Left ventricle myocardium superior (tissue), 1 donor: ENCODE data around the gene TRIM40. TPM values are rescaled to one million over a fixed set of nuclear protein-coding genes. Genes with fewer than 3 reads are reported as not detected.
"Not testable (repeated sequence)": the region's sequence is repeated elsewhere in the genome, so short reads cannot be mapped to it uniquely, and the experiment has no call there.

Source experiments
- ATAC-seq: fragments of 200-7000 bp; cut with Tn5 transposase; one replicate; pipeline ENCODE4 v1.9.1; 2020; ENCODE audit warnings: mild to moderate bottlenecking, moderate library complexity
- DNase-seq: peaks from one replicate; pipeline ENCODE4 v3.0.0-alpha.2; 2020
- intact Hi-C: fragments of 100-400 bp; cut with micrococcal nuclease; formaldehyde crosslinking; loops from one replicate; pipeline ENCODE4 v1.11.0; 2022
- total RNA-seq: library from RNA; stranded (reverse); fragmentation: NEBNext Ultra II Directional; extraction: Animal tissue kit (Norgen Biotek cat#: 25700); gene quantifications from one replicate; pipeline ENCODE4 v1.2.1, GENCODE V29; 2021
- donor health status: DM: no; HTN: yes; CAD: no; lungs with severe emphysema.

Gene TRIM40
- total RNA-seq, 1 donor from 2014 or later: not detected

DNA sequence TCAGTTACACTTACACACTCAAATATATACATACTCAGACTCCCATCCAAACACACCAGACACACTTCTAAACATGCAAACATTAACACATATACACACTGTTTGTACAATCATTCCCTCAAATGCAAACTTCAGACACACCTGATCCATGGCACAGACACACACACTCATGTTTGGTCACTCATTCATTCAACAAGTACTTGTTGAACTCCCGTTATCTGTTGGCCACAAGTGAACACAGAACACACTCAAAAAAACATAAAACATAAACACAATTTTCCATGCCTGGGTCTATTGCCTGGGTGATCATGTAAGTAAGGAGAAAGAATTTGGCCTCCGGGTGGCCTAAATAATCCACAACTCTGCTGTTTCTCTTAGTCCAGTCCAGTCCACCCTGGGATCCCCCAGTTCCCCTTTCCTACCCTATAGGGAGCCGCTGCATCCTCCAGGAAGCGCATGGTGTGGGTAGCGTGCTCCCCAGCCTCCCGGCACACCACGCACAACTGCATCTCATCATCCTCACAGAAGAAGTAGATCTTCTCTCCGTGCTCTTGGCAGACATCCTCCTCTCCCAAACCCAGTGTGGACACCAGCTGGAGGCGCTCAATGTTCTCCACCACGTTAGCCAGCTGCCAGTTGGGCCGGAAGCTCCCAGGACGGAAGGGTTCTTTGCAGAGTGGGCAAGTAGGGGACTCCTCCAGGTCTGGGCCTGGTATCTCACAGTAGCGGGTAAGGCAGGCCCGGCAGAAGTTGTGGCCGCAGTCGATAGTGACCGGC is 24.3 kb downstream of the TRIM40 start:
- intact Hi-C loops: no loop called here
- ATAC-seq (no peak), DNase-seq (no peak)

DNA sequence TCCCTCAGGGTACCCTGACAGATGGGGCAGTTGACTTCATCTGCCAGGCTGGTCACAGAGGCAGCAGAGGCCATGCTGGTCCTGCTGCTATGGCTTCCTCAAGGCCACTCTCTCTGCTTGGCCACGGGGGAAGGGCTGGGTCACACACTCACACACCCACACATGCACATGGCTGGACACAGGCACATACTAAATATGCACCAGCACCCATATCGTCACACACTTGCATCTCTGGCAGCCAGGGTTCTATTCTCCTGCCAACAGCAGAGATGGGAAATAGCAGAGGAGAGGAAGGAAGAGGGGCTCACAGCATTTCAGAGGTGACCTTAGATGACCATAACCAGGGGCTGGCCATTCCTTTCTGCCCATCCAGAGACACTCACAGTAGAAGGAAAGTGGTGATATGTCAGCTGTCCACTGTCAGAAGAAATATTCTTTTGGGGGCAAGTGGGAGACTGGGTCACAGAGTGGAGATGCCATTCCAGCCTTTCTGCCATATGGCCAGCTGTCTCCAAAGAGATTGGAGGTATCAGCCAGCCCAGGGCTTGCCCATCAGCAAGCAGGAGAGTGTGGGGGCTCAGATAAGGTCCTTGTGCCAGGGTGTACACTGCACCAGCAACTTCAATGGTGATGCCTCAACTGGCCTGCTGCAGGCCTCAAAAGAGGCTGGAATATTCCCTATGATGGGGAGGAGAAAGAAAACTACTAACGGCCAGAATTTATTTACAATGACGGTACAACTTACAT is 25.0 kb downstream of the TRIM40 start, which contains the start of gene TRIM10:
Gene TRIM10 (minus strand): TSS at position 427 of the 747 bp plus-strand sequence. CDS start 353 bp downstream, at position 74.
- intact Hi-C loops: no loop called here
- DNase-seq: no peak
- no peak for ATAC-seq

GRCh38 chr6:30162265-30163089 is 26.5 kb downstream of the TRIM40 start:
- ATAC-seq (no peak), DNase-seq (no peak)
- intact Hi-C loops: no loop called here

DNA sequence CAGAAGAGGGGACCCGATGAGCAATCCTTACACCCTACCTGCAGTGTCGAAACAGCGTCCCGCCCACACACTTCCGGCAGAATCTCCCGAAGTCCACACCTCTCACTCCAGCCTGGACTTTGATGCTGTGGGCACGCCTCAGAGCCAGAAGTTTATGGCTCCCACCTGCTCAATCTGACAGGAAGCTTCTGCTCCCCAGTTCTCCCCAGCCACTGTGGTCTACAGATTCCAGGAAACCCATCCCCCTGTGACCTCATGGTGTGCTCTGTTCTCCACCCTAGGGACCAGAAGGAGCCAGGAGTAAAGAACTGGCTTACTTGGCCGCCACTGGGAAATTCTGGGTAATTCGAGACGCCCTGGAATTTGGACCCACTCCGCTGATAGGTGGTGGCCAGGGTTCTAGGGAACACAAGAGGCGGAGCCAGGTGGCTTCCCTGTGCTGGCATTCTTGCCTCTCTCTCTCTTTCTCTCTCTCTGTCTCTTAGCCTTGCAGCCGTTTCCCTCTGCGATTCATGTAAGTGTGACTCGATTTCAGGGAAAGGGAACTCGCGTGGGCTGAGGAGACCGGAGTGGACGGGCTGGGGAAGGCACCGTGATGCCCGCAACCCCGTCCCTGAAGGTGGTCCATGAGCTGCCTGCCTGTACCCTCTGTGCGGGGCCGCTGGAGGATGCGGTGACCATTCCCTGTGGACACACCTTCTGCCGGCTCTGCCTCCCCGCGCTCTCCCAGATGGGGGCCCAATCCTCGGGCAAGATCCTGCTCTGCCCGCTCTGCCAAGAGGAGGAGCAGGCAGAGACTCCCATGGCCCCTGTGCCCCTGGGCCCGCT is 27.4 kb downstream of the TRIM40 start, which contains the start of gene TRIM15:
Gene TRIM15 (plus strand): TSS at position 457 of the 828 bp plus-strand sequence. CDS start 139 bp downstream, at position 596.
- intact Hi-C loops: no loop called here
- no peak for ATAC-seq
- DNase-seq: no peak

DNA sequence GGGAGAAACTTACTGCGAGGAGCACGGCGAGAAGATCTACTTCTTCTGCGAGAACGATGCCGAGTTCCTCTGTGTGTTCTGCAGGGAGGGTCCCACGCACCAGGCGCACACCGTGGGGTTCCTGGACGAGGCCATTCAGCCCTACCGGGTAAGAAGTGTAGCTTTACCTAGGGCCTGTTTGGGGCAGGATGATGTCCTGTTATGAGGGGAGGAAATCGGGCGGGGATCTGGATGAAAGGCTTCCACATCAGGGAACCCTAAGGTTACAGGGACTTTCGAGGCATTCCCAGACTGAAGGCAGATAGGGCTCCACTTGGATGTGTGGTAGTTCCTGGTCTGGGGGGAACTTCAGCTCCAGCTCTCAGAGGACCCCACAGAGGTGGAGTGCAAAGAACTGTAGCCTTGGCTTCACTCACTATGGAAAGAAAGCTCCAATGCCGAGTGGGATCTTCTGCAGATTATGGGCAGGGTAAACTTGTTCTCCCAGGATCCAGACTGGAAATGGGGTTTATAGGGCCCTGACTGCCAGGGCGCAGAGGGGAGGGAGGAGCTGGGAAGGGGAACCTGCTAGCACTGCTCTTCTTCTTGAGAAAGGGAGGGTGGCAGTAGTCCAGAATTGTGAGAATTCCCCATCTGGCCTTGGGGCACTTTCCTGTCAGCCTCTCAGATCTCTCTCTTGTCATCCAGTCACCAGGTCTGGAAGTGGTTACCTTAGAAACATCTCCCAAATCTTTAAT is 28.1 kb downstream of the TRIM40 start:
- intact Hi-C loops: no loop called here
- no peak for ATAC-seq
- DNase-seq: no peak

GRCh38 chr6:30164714-30165113 is 28.8 kb downstream of the TRIM40 start:
- DNase-seq (no peak), ATAC-seq (no peak)
- intact Hi-C loops: no loop called here

DNA sequence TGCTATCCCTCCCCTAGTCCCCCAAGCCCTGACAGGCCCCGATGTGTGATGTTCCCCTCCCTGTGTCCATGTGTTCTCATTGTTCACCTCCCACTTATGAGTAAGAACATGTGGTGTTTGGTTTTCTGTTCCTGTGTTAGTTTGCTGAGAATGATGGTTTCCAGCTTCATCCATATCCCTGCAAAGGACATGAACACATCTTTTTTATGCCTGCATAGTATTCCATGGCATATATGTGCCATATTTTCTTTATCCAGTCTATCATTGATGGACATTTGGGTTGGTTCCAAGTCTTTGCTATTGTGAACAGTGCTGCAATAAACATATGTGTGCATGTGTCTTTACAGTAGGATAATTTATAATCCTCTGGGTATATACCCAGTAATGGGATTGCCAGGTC is 29.3 kb downstream of the TRIM40 start:
- ATAC-seq, intact Hi-C loops, DNase-seq: not testable (repeated sequence)

DNA sequence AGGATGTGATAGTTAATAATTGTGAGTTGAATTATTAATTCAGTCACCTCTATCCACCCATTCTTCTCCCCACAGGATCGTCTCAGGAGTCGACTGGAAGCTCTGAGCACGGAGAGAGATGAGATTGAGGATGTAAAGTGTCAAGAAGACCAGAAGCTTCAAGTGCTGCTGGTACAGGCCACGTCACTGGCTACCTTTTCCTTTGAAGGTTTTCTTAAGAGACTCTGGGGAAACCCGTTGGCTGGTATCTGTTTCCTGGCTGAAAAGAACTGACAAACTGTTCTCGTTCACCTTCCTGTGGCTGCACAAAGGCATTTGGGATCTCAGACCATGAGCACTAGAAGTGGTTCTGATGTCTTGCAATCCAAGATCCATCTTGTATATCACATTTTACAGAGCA is 31.2 kb downstream of the TRIM40 start:
- intact Hi-C loops: no loop called here
- no peak for ATAC-seq
- no peak for DNase-seq

DNA sequence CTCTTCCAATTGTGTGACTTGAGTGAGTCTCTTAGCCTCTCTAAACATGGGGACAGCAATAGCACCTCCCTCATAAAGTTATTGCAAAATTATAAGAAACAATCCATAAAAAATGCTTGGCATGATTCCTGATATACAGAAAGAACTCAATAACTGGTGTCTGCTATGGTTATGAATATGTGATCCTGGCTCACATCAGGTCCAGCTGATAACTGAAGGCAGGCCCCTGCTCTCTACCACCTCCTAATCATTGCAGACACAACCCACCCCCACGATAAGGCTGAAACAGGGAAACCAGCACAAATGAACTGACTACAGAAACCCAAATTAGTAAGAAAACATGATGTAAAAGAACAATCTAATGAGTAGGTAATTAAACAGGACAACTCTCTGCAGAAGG is 32.8 kb downstream of the TRIM40 start:
- DNase-seq (no peak), ATAC-seq (no peak)
- intact Hi-C loops: no loop called here

DNA sequence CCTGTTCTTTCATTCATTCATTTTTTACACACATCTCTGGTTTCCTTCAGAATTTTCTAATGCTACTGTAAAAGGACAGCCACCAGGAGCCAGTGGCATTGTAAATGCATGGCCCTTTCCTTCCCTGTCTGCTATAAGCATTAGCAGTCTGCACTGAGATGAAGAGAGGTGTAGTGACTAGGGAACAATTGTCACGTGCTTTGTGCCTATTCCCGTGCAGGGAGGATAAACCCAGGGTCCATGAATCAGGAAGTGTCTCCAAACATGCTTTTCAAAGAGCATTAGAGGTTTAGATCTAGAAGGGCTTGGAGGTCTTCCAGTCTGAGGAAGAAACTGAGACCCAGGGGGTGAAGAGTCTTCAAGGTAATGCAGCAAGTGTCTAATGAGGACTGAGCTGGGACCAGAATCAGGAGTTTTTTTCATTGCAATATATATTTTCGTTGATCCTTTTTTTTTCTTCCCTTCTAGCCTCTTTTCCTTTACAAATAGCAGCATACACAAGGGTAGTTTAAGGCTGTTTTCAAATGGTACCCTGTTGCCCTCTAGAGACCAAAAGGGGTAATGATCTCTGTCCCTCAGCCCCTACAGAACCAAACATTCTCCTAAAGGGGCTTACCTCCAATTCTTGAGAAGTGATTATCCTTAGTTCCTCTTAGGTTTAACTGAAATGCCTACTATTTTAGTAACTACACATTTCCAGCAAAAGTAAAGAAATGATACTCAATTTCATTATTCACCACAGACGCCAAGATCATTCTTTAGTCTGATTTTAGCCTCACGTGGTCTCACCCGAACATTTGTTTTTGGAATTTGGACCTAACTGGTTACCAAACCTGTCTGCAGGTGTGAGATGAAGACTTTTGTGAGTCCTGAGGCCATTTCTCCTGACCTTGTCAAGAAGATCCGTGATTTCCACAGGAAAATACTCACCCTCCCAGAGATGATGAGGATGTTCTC is 34.0 kb downstream of the TRIM40 start:
- intact Hi-C loops: no loop called here
- peak; percentile 64 for ATAC-seq

GRCh38 chr6:30171677-30172471 is 35.9 kb downstream of the TRIM40 start:
- intact Hi-C loops: no loop called here
- ATAC-seq (no peak), DNase-seq (no peak)

More for the DNA sequence above, 34.0 kb downstream of the TRIM40 start:
- DNase-seq: no peak

DNA sequence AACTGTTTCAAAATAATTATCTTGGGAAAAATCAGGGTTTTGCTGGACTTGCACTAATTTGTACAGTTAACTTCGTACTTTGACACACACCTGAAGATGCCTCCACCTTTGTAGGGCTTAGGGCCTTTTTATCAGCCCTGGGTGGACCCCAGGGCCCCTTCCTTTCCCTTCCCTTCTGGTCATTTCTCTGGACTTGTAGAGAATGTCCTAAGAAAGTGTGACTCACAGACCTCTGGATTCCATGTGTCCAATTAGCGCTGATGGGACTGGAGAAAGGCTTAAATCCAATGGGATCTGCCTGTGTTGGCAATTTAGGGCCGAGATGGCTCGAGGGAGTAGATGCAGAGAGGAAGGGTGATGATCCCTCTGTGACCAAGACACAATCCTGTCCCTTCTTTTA is 36.7 kb downstream of the TRIM40 start:
- no peak for ATAC-seq
- intact Hi-C loops: no loop called here
- DNase-seq: no peak

DNA sequence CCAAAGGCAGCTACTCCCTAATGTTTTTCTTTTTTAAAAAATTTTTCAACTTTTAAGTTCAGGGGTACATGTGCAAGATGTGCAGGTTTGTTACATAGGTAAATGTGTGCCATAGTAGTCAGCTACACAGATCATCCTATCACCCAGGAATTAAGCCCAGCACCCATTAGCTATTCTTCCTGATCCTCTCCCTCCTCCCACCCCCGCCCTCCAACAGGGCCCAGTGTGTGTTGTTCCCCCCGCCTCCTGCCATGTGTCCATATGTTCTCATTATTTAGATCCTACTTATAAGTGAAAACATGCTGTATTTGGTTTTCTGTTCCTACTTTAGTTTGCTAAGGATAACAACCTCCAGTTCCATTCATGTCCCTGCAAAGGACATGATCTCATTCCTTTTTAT is 39.8 kb downstream of the TRIM40 start:
- DNase-seq: no peak
- no peak for ATAC-seq
- intact Hi-C loops: no loop called here

DNA sequence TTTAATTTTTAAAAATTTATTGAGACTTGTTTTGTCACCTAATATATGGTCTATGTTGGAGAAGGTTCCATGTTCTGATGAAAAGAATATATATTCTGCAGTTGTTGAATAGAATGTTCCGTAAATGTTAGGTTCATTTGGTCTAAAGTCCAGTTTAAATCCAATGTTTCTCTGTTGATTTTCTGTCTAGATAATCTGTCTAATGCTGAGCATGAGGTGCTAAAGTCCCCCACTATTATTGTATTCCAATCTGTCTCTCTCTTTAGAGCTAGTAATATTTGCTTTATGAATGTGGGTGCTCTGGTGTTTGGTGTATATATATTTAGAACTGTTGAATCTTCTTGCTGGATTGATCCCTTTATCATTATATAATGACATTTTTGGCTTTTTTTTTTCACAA is 42.9 kb downstream of the TRIM40 start:
- intact Hi-C loops: no loop called here
- no peak for ATAC-seq
- DNase-seq: no peak

GRCh38 chr6:30180145-30180544 is 44.2 kb downstream of the TRIM40 start:
- DNase-seq (no peak), ATAC-seq (no peak)
- intact Hi-C loops: no loop called here

DNA sequence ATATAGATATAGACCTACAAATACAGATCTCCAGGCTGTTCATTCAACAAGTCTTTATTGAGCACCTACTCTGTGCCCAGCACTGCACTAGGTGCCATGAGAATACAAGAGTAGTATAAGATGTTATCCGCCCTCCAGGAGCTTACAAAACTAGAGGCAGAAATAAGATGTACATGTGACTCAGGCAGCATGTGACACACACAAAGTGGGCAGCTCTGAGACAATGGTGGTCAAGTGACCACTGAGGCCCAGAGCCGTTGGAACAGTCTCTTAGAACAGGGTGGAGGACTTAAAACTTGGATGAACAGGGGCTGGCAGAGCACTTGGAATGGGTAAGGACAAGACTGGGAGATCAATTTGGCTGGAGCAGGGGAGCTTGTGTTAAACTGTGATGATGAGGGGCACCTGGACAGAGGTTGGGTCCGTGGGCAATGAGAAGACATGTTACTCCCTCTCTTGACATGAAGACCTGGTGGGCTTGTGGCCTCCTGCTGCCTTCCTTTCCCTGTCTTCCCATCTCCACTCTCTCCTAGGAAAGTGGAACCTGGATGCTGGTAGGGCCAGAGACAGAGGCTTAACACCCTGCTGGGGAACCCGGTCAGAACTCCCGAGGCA is 48.6 kb downstream of the TRIM40 start:
- no peak for DNase-seq

More for the DNA sequence above, 48.6 kb downstream of the TRIM40 start:
- intact Hi-C loops: no loop called here
- no peak for ATAC-seq
